Measurements from ENCODE around the gene FRRS1. TPM values are rescaled to one million over a fixed set of nuclear protein-coding genes. Genes with fewer than 3 reads are reported as not detected.

FRRS1 gene
- total RNA-seq, 1 experiment from 2014 or later, result 12.1 TPM

DNA sequence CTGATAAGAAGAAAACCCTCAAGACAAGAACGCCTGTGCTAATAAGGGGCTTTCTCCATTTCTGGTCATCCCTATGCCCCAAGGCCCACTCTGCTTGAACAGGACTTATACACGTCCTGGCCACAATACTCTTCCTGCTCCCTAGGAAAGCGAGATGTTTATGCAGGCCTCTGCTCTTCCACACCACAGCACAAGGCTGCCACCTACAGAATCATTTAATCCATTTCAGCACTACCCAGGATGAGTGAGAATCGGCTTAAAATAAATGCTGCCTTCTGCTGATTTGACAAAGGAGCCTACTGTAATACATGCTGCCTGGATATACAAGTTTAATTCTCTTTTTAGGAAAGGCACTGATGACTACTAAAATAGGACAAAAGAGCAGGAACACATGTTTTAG, 29.4 kb downstream of the FRRS1 start:
- no peaks in the 10 kb centered on the region for H3K9me3 ChIP-seq (ENCODE audit: low read depth, low read length, poor library complexity, severe bottlenecking)
- H3K36me3 ChIP-seq (ENCODE audit: insufficient read depth, low read length, poor library complexity, severe bottlenecking), result no peaks in the 10 kb centered on the region
- CTCF ChIA-PET, result no interaction called here
- TF ChIP-seq, protein P1, sequence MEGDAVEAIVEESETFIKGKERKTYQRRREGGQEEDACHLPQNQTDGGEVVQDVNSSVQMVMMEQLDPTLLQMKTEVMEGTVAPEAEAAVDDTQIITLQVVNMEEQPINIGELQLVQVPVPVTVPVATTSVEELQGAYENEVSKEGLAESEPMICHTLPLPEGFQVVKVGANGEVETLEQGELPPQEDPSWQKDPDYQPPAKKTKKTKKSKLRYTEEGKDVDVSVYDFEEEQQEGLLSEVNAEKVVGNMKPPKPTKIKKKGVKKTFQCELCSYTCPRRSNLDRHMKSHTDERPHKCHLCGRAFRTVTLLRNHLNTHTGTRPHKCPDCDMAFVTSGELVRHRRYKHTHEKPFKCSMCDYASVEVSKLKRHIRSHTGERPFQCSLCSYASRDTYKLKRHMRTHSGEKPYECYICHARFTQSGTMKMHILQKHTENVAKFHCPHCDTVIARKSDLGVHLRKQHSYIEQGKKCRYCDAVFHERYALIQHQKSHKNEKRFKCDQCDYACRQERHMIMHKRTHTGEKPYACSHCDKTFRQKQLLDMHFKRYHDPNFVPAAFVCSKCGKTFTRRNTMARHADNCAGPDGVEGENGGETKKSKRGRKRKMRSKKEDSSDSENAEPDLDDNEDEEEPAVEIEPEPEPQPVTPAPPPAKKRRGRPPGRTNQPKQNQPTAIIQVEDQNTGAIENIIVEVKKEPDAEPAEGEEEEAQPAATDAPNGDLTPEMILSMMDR (conservative IDR thresholded peaks at IDR 0.05; ENCODE audit: low read depth, low read length), result peak; percentile 65
- no peak for TF ChIP-seq EZH2 (IDR thresholded peaks at IDR 0.05; ENCODE audit: borderline replicate concordance, low read depth, low read length, poor library complexity, severe bottlenecking)
- intact Hi-C loops (cut with micrococcal nuclease; ENCODE audit: unreplicated experiment), result loop anchor here (1.0 to 10.0 kb wide), 3 partner anchors 252 to 742 kb away; no protein-coding TSS in a partner anchor
- POLR2A ChIA-PET (ENCODE audit: low non-redundant PET), result no interaction called here
- H3K27ac ChIP-seq (ENCODE audit: low read depth, low read length, poor library complexity, severe bottlenecking), result no peak overlapping the region
- no peaks in the 10 kb centered on the region for H3K27me3 ChIP-seq (replicated peaks; ENCODE audit: insufficient read depth, low read depth, low read length, poor library complexity)
- no peak overlapping the region for H3K4me3 ChIP-seq (ENCODE audit: low read depth, low read length, poor library complexity, severe bottlenecking)
- no peaks in the 10 kb centered on the region for H3K4me1 ChIP-seq (ENCODE audit: insufficient read depth, low read length, poor library complexity, severe bottlenecking)
- peak; percentile 78 for DNase-seq (ENCODE audit: low spot score)
- no TSS peak for BruUV-seq (replicated peaks)

DNA sequence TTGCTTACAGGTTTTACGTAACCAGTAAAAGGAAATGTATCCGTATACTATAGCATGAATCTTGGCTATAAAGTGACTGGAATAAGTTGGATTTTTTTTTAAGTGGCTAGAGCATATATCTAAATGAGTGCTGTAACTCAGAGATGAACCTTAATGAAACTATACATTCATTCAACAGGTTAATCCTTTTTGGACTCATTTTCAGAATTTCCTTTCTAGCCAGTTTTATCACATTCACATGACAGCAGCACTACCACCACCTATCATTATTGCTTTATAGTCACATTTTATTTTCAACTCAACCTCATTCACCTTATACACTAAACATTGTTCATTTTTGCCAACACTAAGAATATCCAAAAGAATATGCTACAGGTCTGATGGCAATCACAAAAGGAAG, 30.6 kb downstream of the FRRS1 start:
- Histone ChIP-seq H3K27me3 (replicated peaks; ENCODE audit: insufficient read depth, low read depth, low read length, poor library complexity) (no peaks in the 10 kb centered on the region), H3K4me3 (ENCODE audit: low read depth, low read length, poor library complexity, severe bottlenecking) (no peak overlapping the region), H3K27ac (ENCODE audit: low read depth, low read length, poor library complexity, severe bottlenecking) (no peak overlapping the region), H3K9me3 (ENCODE audit: low read depth, low read length, poor library complexity, severe bottlenecking) (no peaks in the 10 kb centered on the region), H3K4me1 (ENCODE audit: insufficient read depth, low read length, poor library complexity, severe bottlenecking) (no peaks in the 10 kb centered on the region), H3K36me3 (ENCODE audit: insufficient read depth, low read length, poor library complexity, severe bottlenecking) (no peaks in the 10 kb centered on the region)
- TF ChIP-seq, protein P1 (conservative IDR thresholded peaks at IDR 0.05; ENCODE audit: low read depth, low read length), result no peak
- TF ChIP-seq EZH2 (IDR thresholded peaks at IDR 0.05; ENCODE audit: borderline replicate concordance, low read depth, low read length, poor library complexity, severe bottlenecking), result no peak
- intact Hi-C loops (cut with micrococcal nuclease; ENCODE audit: unreplicated experiment), result loop anchor here (10.0 kb wide), 2 partner anchors 251 to 741 kb away; no protein-coding TSS in a partner anchor
- DNase-seq (ENCODE audit: low spot score), result no peak
- ChIA-PET CTCF (no interaction called here), POLR2A (ENCODE audit: low non-redundant PET) (no interaction called here)
- no TSS peak for BruUV-seq (replicated peaks)

DNA sequence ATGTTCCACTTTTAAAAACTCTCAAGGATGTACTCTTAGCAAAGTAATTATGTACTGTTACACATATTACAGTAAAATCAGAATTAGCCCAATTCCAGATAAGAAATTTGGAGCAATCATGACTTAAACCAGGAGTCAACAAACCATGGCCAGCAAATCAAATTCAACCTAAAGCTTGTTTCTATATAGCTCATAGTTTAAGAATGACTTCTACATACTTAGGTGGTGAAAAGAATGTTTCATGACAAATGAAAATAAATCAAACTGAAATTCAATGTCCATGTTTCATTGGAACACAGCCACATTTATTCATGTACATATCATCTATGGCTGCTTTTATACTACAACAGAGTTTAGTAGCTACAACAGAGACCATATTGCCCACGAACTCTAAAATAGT, 35.1 kb downstream of the FRRS1 start:
- no peak for DNase-seq (ENCODE audit: low spot score)
- CTCF ChIA-PET, result no interaction called here
- H3K4me3 ChIP-seq (ENCODE audit: low read depth, low read length, poor library complexity, severe bottlenecking), result no peak overlapping the region
- H3K27me3 ChIP-seq (replicated peaks; ENCODE audit: insufficient read depth, low read depth, low read length, poor library complexity), result no peaks in the 10 kb centered on the region
- POLR2A ChIA-PET (ENCODE audit: low non-redundant PET), result no interaction called here
- no peak overlapping the region for H3K27ac ChIP-seq (ENCODE audit: low read depth, low read length, poor library complexity, severe bottlenecking)
- no peaks in the 10 kb centered on the region for H3K9me3 ChIP-seq (ENCODE audit: low read depth, low read length, poor library complexity, severe bottlenecking)
- intact Hi-C loops (cut with micrococcal nuclease; ENCODE audit: unreplicated experiment), result loop anchor here (10.0 kb wide), 2 partner anchors 247 to 737 kb away; no protein-coding TSS in a partner anchor
- BruUV-seq (replicated peaks), result no TSS peak
- no peaks in the 10 kb centered on the region for H3K36me3 ChIP-seq (ENCODE audit: insufficient read depth, low read length, poor library complexity, severe bottlenecking)
- no peak for TF ChIP-seq EZH2 (IDR thresholded peaks at IDR 0.05; ENCODE audit: borderline replicate concordance, low read depth, low read length, poor library complexity, severe bottlenecking)
- TF ChIP-seq, protein P1 (conservative IDR thresholded peaks at IDR 0.05; ENCODE audit: low read depth, low read length), result no peak
- H3K4me1 ChIP-seq (ENCODE audit: insufficient read depth, low read length, poor library complexity, severe bottlenecking), result peaks cover 25% of the 10 kb centered on the region

All from A673 (cell line).